ENCODE measurements around the gene PPP1R12C.

PPP1R12C gene

DNA sequence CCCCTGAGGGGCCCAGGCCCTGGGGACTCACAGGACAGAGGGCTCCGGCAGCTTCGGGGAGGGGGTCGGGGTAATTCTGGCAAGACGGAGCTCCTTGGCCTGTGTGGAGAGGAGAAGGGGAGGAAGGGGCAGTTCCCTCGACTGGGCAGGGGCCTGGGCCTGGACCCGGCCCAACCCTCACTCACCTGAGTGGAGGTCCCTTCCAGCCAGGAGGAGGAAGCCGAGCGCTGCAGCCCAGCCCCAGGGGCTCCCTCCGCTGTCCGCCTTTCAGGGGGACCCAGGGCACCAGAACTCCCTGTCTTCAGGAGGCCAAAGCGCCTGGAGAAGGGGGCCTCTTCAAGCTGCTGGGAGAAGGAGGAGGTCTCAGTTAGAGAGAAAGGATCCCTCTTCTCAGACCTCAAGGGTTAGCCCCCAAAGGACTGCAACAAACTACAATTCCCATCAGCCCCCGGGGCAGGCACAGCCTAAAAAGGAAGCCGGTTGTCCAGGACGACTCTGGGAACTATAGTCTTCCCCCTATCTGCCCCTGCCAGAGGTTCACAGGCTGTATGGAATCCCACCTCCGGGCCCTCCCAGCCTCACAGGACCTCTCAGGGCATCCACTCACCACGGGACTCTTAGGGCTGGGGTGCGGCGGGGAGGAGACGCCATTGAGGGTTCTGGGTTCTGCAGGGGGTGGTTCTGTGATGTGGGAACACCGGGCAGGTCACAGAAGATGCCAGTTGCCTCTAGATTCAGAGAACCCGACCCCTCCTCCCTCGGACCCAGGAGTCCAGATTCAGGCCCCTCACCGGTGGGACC is 22.0 kb downstream of the PPP1R12C start:
- TF ChIP-seq, protein P1, sequence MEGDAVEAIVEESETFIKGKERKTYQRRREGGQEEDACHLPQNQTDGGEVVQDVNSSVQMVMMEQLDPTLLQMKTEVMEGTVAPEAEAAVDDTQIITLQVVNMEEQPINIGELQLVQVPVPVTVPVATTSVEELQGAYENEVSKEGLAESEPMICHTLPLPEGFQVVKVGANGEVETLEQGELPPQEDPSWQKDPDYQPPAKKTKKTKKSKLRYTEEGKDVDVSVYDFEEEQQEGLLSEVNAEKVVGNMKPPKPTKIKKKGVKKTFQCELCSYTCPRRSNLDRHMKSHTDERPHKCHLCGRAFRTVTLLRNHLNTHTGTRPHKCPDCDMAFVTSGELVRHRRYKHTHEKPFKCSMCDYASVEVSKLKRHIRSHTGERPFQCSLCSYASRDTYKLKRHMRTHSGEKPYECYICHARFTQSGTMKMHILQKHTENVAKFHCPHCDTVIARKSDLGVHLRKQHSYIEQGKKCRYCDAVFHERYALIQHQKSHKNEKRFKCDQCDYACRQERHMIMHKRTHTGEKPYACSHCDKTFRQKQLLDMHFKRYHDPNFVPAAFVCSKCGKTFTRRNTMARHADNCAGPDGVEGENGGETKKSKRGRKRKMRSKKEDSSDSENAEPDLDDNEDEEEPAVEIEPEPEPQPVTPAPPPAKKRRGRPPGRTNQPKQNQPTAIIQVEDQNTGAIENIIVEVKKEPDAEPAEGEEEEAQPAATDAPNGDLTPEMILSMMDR (IDR thresholded peaks at IDR 0.05; ENCODE audit: low read depth, low read length), result no peak

DNA sequence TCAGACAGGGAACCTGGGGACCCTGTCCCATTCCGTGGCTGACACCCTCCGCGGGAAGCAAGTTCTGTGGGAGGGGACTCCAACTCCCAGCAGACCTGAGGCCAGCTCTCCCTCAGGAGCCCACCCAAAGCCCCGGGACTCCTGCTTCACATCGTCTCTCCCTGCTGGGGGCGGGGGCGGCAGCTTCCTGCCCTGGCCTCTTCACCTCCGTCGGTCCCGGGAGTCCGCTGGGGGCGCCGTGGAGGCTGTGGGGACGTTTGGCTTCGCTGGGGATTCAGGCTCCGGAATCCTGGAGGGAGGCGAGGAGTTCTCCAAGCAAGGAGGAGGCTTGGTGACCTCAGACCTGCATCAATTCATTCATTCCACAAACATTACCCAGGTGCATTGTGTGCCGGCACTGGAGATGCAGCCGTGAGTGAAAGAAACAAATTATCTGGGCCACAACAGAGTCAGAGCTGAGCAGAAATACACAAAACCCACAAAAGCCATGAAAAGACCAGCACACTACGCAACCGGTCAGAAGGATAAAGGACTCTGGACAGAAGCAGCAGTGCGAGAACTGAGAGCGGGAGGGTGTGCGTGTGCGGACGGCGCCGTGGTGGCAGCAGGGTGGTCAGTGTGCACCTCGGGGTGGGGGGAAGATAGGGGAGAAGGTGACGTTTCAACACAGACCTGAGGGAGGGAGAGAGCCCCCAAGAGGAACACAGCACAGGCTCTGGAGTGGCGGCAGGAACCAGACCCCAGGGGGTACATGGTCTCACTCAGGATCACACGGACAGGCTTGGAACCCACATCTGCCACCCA is 22.8 kb downstream of the PPP1R12C start:
- DNase-seq (ENCODE audit: extremely low read depth, low read depth), result no peak
- TF ChIP-seq, protein P1 (IDR thresholded peaks at IDR 0.05; ENCODE audit: low read depth, low read length), result no peak

More for the DNA sequence above, 22.0 kb downstream of the PPP1R12C start:
- DNase-seq (ENCODE audit: extremely low read depth, low read depth), result no peak

DNA sequence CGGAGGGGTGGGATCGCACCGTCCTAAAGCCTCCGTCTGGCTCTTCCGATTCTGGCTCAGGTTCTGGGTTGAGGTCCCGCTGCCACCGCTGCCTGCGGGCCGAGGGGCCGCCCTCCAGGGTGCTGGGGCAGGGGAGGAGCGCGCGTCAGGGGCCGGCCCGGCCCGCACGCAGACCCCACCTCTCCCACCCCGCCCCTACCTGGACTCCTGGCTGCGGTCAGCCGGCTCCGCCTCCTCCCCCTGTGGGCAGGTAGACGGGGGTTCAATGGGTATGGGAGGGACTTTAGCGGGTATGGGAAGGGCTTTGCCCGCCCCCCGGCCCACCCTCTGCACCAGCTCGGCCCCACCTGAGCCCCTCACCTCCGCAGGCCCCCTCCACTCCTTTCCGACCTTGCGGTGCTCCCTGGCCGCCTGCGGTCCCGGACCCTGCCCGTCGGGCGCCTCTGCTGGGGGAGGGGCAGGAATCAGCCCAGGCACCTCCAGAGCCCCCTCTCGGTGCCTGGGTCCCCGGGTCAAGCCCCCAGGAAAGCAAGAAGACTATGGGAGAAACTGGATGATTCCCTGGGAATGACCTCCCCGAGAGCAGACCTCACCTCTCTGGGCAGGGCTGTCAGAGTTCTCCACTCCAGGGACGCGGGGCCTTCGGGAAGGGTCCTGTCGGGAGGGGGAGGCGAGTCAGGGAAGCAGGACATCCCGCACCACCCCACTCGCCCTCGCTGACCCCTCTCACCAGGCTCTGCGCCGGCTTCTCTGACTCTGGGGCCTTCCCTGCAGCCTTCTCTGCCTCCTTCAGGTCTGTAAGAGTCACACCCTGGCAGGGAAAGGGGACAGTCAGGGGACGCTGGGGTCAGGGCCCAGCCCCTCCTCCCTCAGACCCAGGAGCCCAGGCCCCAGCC is 24.8 kb downstream of the PPP1R12C start:
- TF ChIP-seq, protein P1 (IDR thresholded peaks at IDR 0.05; ENCODE audit: low read depth, low read length), result no peak
- DNase-seq (ENCODE audit: extremely low read depth, low read depth), result no peak

DNA sequence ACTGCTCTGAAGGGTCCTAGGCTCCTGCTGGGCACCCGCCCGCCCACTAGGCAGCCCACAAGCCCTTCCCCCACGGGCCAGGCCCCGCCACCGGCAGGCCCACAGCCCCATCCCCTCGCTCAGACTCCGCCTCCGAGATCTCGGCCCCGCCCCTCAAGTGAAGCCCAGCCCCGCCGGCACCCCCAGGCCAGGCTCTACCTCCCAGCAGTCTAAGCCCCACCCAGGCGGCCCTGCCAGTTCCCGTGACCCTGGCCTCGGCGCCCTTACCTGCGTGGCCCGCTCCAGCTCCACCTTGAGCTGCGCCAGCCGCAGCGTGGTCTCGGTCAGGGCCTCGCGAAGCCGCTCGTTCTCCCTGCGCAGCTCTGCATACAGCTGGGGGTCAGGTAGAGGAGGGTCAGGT is 25.5 kb downstream of the PPP1R12C start:
- no peak for DNase-seq (ENCODE audit: extremely low read depth, low read depth)
- TF ChIP-seq, protein P1 (IDR thresholded peaks at IDR 0.05; ENCODE audit: low read depth, low read length), result no peak

DNA sequence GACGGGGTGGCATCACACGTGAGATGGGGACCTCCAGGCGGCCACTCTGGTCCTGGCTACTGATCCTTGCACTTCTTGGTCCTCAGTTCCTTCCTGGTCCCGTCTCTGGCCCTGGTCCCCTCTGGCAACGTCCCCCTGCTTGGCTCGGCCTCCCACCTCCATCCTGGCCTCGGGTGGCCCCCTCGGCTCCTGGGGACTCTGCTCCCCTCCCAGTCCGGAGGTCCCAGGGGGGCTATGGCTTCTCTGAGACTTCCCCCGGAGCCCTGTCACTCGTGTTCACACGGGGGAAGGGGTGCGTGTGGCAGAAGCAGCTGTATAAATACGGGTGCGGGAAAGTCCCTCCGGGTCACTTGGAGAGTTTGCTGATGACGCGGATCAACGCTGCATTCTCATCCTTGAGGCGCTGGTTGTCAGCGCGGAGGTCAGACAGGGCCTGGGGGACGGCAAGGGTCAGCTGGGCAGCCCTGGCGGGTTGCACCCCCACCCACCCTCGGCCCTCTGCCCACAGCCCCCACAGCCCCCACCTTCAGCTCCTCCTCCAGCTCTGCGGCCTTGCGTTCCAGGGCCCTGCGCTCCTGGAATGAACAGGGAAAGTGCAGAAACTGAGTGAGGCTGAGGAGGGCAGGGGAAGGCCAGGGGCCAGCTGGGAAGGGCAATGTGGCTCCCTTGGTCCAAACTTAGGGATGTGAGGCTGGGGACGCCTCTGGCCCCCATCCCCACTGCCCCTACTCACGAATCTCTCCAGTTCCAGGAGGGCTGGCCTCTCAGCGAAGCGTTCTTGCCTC is 26.1 kb downstream of the PPP1R12C start:
- DNase-seq (ENCODE audit: extremely low read depth, low read depth), result no peak
- TF ChIP-seq, protein P1 (IDR thresholded peaks at IDR 0.05; ENCODE audit: low read depth, low read length), result no peak

DNA sequence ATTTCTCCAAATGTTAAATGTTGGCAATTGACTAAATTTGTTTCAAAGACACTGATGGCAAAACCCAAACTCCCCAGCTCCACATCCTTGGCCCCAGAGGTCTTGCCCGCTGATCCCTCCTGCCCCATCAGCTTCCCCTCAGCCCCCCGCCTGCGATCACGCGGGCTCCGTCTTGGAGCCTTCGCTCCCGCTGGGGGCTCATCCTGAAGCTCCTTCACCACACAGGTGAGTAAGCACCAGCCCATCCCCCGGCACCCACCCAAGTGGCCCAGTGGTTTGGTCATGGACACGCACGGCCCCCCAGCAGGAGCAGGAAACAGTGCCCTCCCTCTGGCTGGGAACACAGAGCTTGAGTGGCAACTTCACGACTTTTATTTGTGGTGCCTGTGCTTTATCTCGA is 26.9 kb downstream of the PPP1R12C start:
- DNase-seq (ENCODE audit: extremely low read depth, low read depth), result no peak
- TF ChIP-seq, protein P1 (IDR thresholded peaks at IDR 0.05; ENCODE audit: low read depth, low read length), result no peak

Measured in AG09319 (cell line).